ENCODE measurements around the gene FAM168A.

GRCh38 chr11:73520353-73521061 lies 77.4 kb downstream of the FAM168A start:
- TF ChIP-seq NRF1 (conservative IDR thresholded peaks at IDR 0.05 in 1 of 2, IDR thresholded peaks at IDR 0.05 in 1 of 2) (no peak), CEBPB (tag; IDR thresholded peaks at IDR 0.05) (no peak), ZKSCAN8 (CRISPR knock-in tag; IDR thresholded peaks at IDR 0.05) (no peak), CSDE1 (IDR thresholded peaks at IDR 0.05) (no peak), TOE1 (IDR thresholded peaks at IDR 0.05; ENCODE audit: borderline replicate concordance) (no peak), TOE1 (CRISPR knock-in tag; IDR thresholded peaks at IDR 0.05; ENCODE audit: borderline replicate concordance, low read depth) (no peak), NR3C1 (CRISPR knock-in tag; IDR thresholded peaks at IDR 0.05) (no peak), HIVEP1 (CRISPR knock-in tag; IDR thresholded peaks at IDR 0.05) (no peak), PCBP1 (IDR thresholded peaks at IDR 0.05; ENCODE audit: low read depth, low read length, poor library complexity, severe bottlenecking) (no peak), JUND (IDR thresholded peaks at IDR 0.05; ENCODE audit: borderline replicate concordance, low read depth, low read length) (no peak), JUND (tag; IDR thresholded peaks at IDR 0.05; ENCODE audit: borderline replicate concordance, low read depth, low read length) (no peak), HBP1 (CRISPR knock-in tag; IDR thresholded peaks at IDR 0.05) (no peak), POLR2G (IDR thresholded peaks at IDR 0.05; ENCODE audit: low read depth, low read length) (no peak)
- TF ChIP-seq, protein P1, sequence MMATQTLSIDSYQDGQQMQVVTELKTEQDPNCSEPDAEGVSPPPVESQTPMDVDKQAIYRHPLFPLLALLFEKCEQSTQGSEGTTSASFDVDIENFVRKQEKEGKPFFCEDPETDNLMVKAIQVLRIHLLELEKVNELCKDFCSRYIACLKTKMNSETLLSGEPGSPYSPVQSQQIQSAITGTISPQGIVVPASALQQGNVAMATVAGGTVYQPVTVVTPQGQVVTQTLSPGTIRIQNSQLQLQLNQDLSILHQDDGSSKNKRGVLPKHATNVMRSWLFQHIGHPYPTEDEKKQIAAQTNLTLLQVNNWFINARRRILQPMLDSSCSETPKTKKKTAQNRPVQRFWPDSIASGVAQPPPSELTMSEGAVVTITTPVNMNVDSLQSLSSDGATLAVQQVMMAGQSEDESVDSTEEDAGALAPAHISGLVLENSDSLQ (IDR thresholded peaks at IDR 0.05): no peak
